Sigmoid colon (tissue), 4 donors: ENCODE data around the gene HRG.

ENCODE experiments used
- CTCF ChIP-seq, 4 experiments: fragments of 450-650 bp in 3 of 4; fragments of 200-600 bp in 1 of 4; IDR thresholded peaks; one replicate each; pipeline ENCODE4 v1.5.1; 2016 to 2019; ENCODE audit warnings: antibody characterized with exemption in 4 of 4, mild to moderate bottlenecking in 3 of 4, moderate library complexity in 2 of 4
- EP300 ChIP-seq, 4 donors: sonication (generic); formaldehyde crosslinking; IDR thresholded peaks; one replicate each; pipeline ENCODE4 v1.6.1; 2017; ENCODE audit warnings: antibody characterized with exemption in 4 of 4
- POLR2A ChIP-seq, 2 donors: fragments of 450-650 bp; IDR thresholded peaks; one replicate each; pipeline ENCODE4 v1.6.1; 2016; ENCODE audit warnings: antibody characterized with exemption in 2 of 2, mild to moderate bottlenecking in 2 of 2, moderate library complexity in 2 of 2
- POLR2AphosphoS5 ChIP-seq, 4 donors: sonication (generic); formaldehyde crosslinking; IDR thresholded peaks; one replicate each; pipeline ENCODE4 v1.6.1; 2017; ENCODE audit warnings: antibody characterized with exemption in 4 of 4

GRCh38 chr3:186651678-186652215, 14.1 kb upstream of the HRG start:
- no peak for TF ChIP-seq EP300 (IDR thresholded peaks at IDR 0.05)
- TF ChIP-seq POLR2A (IDR thresholded peaks at IDR 0.05), result no peak
- no peak for TF ChIP-seq CTCF (IDR thresholded peaks at IDR 0.05)
- TF ChIP-seq POLR2AphosphoS5 (IDR thresholded peaks at IDR 0.05), result no peak
